ENCODE results near the gene TSPAN1. TPM values are rescaled to one million over a fixed set of nuclear protein-coding genes. Genes with fewer than 3 reads are reported as not detected.

TSPAN1 gene
- polyA plus RNA-seq, 3 donors, result not detected

- TF ChIP-seq CTCF (IDR thresholded peaks at IDR 0.05), result no peak
- Mint-ChIP-seq H3K9me3 (peaks cover 0 to 2% (median 0%) of the 10 kb centered on the region in 7 donors), H3K4me1 (peaks cover 10% of the 10 kb centered on the region), H3K27ac (peak overlapping the region in 3 of 7 donors; percentile 27 to 78 (median 73)), H3K36me3 (peaks cover 31 to 44% of the 10 kb centered on the region in 2 donors), H3K4me3 (no peak overlapping the region), H3K27me3 (ENCODE audit: low read depth in 3 of 3) (peaks cover 0 to 1% (median 0%) of the 10 kb centered on the region in 3 donors)
- Histone ChIP-seq H3K4me3 (replicated peaks in 1 of 3; ENCODE audit: low read depth in 2 of 3, low read length in 3 of 3) (no peak overlapping the region), H3K4me1 (ENCODE audit: control insufficient read depth in 1 of 2, insufficient read depth in 2 of 2, low read length in 2 of 2) (peaks cover 9 to 11% of the 10 kb centered on the region in 2 donors), H3K79me2 (ENCODE audit: insufficient read depth, low read length) (no peaks in the 10 kb centered on the region), H3K4me2 (replicated peaks; ENCODE audit: extremely low read depth, low read length, poor library complexity, severe bottlenecking) (no peak overlapping the region), H3K9ac (ENCODE audit: insufficient read depth, low read length, poor library complexity, severe bottlenecking) (no peak overlapping the region), H3K27ac (ENCODE audit: low read depth in 1 of 2, low read length in 2 of 2) (no peak overlapping the region), H4K20me1 (ENCODE audit: insufficient read depth, low read length) (no peaks in the 10 kb centered on the region), H2AFZ (ENCODE audit: insufficient read depth, low read depth, low read length, poor library complexity, severe bottlenecking) (no peak overlapping the region), H3K36me3 (replicated peaks in 1 of 2; ENCODE audit: control insufficient read depth in 1 of 2, insufficient read depth in 2 of 2, low read length in 2 of 2) (peaks cover 24 to 39% of the 10 kb centered on the region in 2 donors), H3K9me3 (replicated peaks in 1 of 2; ENCODE audit: control insufficient read depth in 1 of 2, insufficient read depth in 1 of 2, low read length in 2 of 2) (no peaks in the 10 kb centered on the region), H3K27me3 (ENCODE audit: control insufficient read depth in 2 of 2, insufficient read depth in 2 of 2, low read length in 2 of 2) (no peaks in the 10 kb centered on the region)
- no peak for DNase-seq
- 100% methylated on average over 2 of the region's 3 CpGs for WGBS (ENCODE audit: insufficient coverage)
- intact Hi-C loops (cut with micrococcal nuclease), result no loop called here
Measured at GRCh38 chr1:46190539-46190938, 15.7 kb downstream of the TSPAN1 start.

GRCh38 chr1:46191033-46191701 lies 16.3 kb downstream of the TSPAN1 start:
- no peak overlapping the region for H3K4me3 ChIP-seq (replicated peaks in 1 of 3; ENCODE audit: low read depth in 2 of 3, low read length in 3 of 3)
- no peak overlapping the region for H3K27ac ChIP-seq (ENCODE audit: low read depth in 1 of 2, low read length in 2 of 2)
- H3K36me3 ChIP-seq (replicated peaks in 1 of 2; ENCODE audit: control insufficient read depth in 1 of 2, insufficient read depth in 2 of 2, low read length in 2 of 2), result peaks cover 24 to 39% of the 10 kb centered on the region in 2 donors
- intact Hi-C loops (cut with micrococcal nuclease), result no loop called here
- no peaks in the 10 kb centered on the region for H3K79me2 ChIP-seq (ENCODE audit: insufficient read depth, low read length)
- no peak overlapping the region for H2AFZ ChIP-seq (ENCODE audit: insufficient read depth, low read depth, low read length, poor library complexity, severe bottlenecking)
- no peaks in the 10 kb centered on the region for H3K27me3 ChIP-seq (ENCODE audit: control insufficient read depth in 2 of 2, insufficient read depth in 2 of 2, low read length in 2 of 2)
- H3K27me3 Mint-ChIP-seq (ENCODE audit: low read depth in 3 of 3), result peaks cover 0 to 1% (median 0%) of the 10 kb centered on the region in 3 donors
- H3K9ac ChIP-seq (ENCODE audit: insufficient read depth, low read length, poor library complexity, severe bottlenecking), result no peak overlapping the region
- DNase-seq, result no peak
- H3K9me3 Mint-ChIP-seq, result peaks cover 0 to 2% (median 0%) of the 10 kb centered on the region in 7 donors
- WGBS (ENCODE audit: insufficient coverage), result 92% methylated on average over 6 of the region's 9 CpGs
- H3K4me1 Mint-ChIP-seq, result peaks cover 15% of the 10 kb centered on the region
- no peak overlapping the region for H3K4me2 ChIP-seq (replicated peaks; ENCODE audit: extremely low read depth, low read length, poor library complexity, severe bottlenecking)
- H3K4me3 Mint-ChIP-seq, result no peak overlapping the region
- TF ChIP-seq CTCF (IDR thresholded peaks at IDR 0.05), result no peak
- peak overlapping the region in 1 of 7 donors; percentile 78 for H3K27ac Mint-ChIP-seq
- peaks cover 31 to 49% of the 10 kb centered on the region in 2 donors for H3K36me3 Mint-ChIP-seq
- no peaks in the 10 kb centered on the region for H3K9me3 ChIP-seq (replicated peaks in 1 of 2; ENCODE audit: control insufficient read depth in 1 of 2, insufficient read depth in 1 of 2, low read length in 2 of 2)
- H4K20me1 ChIP-seq (ENCODE audit: insufficient read depth, low read length), result no peaks in the 10 kb centered on the region
- peaks cover 9 to 12% of the 10 kb centered on the region in 2 donors for H3K4me1 ChIP-seq (ENCODE audit: control insufficient read depth in 1 of 2, insufficient read depth in 2 of 2, low read length in 2 of 2)

Data from CD14-positive monocyte (primary cell).